H1 (cell line): ENCODE results near the gene PURA. TPM values are rescaled to one million over a fixed set of nuclear protein-coding genes. Genes with fewer than 3 reads are reported as not detected.

Experiments used
- CEBPB ChIP-seq: IDR thresholded peaks from 2 replicates; pipeline ENCODE4 v1.6.1; 2012; ENCODE audit warnings: low read depth, low read length
- CREB1 ChIP-seq: IDR thresholded peaks from 2 replicates; pipeline ENCODE4 v1.6.1; 2012; ENCODE audit warnings: inconsistent platforms
- KDM4A ChIP-seq: IDR thresholded peaks from one replicate; pipeline ENCODE4 v1.7.1; 2012; ENCODE audit warnings: low read depth, mild to moderate bottlenecking, moderate library complexity, low read length, inconsistent platforms; ENCODE audit not compliant: severe bottlenecking
- SIN3A ChIP-seq, 2 experiments: IDR thresholded peaks in 1 of 2; conservative IDR thresholded peaks in 1 of 2; 2 replicates each; pipeline ENCODE4 v1.6.1; 2011 to 2012; ENCODE audit warnings: low read length in 2 of 2, improper control_type of control experiment in 1 of 2, low read depth in 1 of 2, mild to moderate bottlenecking in 1 of 2
- polyA plus RNA-seq, 7 experiments: library from polyadenylated mRNA; depleted of rRNA in 3 of 7; stranded (reverse) in 5 of 7; unstranded in 2 of 7; fragments of >200 nt in 5 of 7; fragments of 200-250 nt in 2 of 7; gene quantifications; 1 replicate in 5 of 7; 2 replicates in 1 of 7; 4 replicates in 1 of 7; pipeline versions ENCODE4 v1.2.1 to v1.2.3, GENCODE V29; 2011 to 2013; ENCODE audit warnings: missing spikeins in 2 of 7, mixed read lengths in 2 of 7
- total RNA-seq: library from RNA; stranded (reverse); fragmentation: NEBNext Ultra II Directional; extraction: Animal tissue kit (Norgen Biotek cat#: 25700); gene quantifications from 2 replicates; pipeline ENCODE4 v1.2.1, GENCODE V29; 2021

PURA gene
- total and polyA plus RNA-seq, 2 of the 8 experiments (the other 6 are each of a cell fraction or from before 2014, with no cell fraction given) = 0.98 to 2.1 TPM

- TF ChIP-seq SIN3A (conservative IDR thresholded peaks at IDR 0.05 in 1 of 2, IDR thresholded peaks at IDR 0.05 in 1 of 2; ENCODE audit: low read depth in 1 of 2, low read length in 2 of 2) = no peak
- TF ChIP-seq CEBPB = no peak
- TF ChIP-seq KDM4A = no peak
- TF ChIP-seq CREB1 = no peak
Observed at GRCh38 chr5:140134277-140134935, 20.5 kb downstream of the PURA start (continued).
